ENCODE results near the gene DLGAP4.

DLGAP4 gene

DNA sequence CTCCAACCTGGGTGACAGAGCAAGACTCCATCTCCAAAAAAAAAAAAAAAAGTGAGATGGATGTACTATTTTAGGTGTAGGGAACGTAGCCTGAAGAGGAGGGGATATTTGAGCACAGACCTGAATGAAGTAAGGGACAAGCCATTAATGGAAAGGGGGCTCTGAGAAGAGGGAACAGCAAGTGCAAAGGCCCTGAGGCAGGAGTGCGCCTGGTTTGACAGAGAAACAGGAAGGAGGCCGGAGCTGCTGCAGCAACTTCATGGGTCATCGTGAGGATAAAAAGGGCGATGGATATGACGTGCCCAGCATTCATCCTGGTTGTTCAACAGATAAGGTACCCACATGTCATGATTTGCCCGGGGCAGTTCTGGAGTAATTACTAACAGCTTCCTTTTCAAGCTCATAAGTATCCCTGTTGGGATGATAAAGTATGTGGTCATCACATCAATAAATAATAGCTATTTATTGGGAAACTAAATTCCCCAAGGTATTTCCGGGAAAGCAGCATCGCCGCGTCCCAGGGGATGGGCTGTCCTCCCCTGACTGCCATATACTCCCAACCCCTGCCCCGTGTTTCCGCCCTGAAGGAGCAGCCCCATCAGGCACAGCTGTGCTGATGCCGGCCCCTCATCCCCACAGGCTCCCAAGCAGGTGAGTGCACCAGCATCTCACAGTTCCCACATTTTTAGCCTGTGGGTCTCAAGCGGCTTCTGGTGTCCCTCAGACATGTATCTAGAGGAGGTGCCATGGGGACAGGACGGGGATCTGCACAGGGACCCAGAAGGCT lies 43.4 kb downstream of the DLGAP4 start:
- no peak overlapping the region for H2AFZ ChIP-seq (ENCODE audit: low read depth, low read length)
- H3K36me3 ChIP-seq (ENCODE audit: insufficient read depth, low read length), result no peaks in the 10 kb centered on the region
- no peaks in the 10 kb centered on the region for H3K9me3 ChIP-seq (ENCODE audit: low read length)
- H3K4me3 ChIP-seq (ENCODE audit: low read length), result no peak overlapping the region
- peaks cover 7% of the 10 kb centered on the region for H3K27me3 ChIP-seq (ENCODE audit: insufficient read depth, low read length)
- peaks cover 5% of the 10 kb centered on the region for H3K4me1 ChIP-seq (ENCODE audit: insufficient read depth, low read length)

DNA sequence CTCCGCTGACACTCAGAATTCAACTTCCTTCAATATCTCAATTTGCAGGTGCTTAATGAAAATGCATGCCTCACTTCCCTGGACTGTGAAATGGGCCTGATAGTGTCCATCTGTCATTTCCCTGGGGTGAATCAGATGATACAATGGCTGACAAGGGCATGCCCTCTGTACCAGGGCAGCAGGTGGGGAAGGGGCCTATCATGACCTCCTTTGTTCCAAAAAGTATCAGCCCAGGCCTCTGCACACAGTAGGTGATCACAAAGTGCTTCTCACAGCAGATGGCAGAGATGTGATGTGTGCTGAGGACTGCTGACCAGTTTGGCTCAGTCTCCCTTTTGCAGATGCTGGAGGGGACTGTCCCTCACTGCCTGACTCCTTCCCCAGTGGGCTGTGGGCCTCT lies 44.3 kb downstream of the DLGAP4 start:
- peaks cover 5% of the 10 kb centered on the region for H3K4me1 ChIP-seq (ENCODE audit: insufficient read depth, low read length)
- H3K27me3 ChIP-seq (ENCODE audit: insufficient read depth, low read length), result peaks cover 7% of the 10 kb centered on the region
- no peaks in the 10 kb centered on the region for H3K36me3 ChIP-seq (ENCODE audit: insufficient read depth, low read length)
- no peaks in the 10 kb centered on the region for H3K9me3 ChIP-seq (ENCODE audit: low read length)
- no peak overlapping the region for H2AFZ ChIP-seq (ENCODE audit: low read depth, low read length)
- no peak overlapping the region for H3K4me3 ChIP-seq (ENCODE audit: low read length)

DNA sequence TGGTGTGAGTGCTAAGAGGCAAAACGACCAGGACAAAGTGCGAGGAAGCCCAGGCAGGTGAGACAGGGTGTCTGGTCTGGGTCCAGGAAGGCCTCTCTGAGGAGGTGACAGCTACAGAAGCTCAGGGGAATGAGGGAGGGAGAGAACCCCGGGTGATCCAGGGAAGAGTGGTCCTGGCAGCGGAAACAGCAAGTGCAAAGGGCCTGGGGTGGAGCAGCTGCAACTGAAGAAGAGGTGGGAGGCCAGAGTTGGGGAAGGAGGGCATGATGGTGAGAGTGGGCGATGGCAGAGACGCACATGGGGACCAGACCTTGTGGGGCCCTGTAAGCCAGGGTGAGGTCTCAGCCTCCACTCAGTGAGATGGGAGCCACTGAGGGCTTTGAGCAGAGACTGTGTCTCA lies 45.8 kb downstream of the DLGAP4 start:
- Histone ChIP-seq H3K4me1 (ENCODE audit: insufficient read depth, low read length) (peaks cover 5% of the 10 kb centered on the region), H3K4me3 (ENCODE audit: low read length) (no peak overlapping the region), H2AFZ (ENCODE audit: low read depth, low read length) (no peak overlapping the region), H3K27me3 (ENCODE audit: insufficient read depth, low read length) (peaks cover 5% of the 10 kb centered on the region), H3K36me3 (ENCODE audit: insufficient read depth, low read length) (no peaks in the 10 kb centered on the region), H3K9me3 (ENCODE audit: low read length) (no peaks in the 10 kb centered on the region)

GRCh38 chr20:36352843-36353553 lies 46.9 kb downstream of the DLGAP4 start:
- H3K4me1 ChIP-seq (ENCODE audit: insufficient read depth, low read length), result peaks cover 5% of the 10 kb centered on the region
- no peak overlapping the region for H3K4me3 ChIP-seq (ENCODE audit: low read length)
- H2AFZ ChIP-seq (ENCODE audit: low read depth, low read length), result no peak overlapping the region
- no peaks in the 10 kb centered on the region for H3K9me3 ChIP-seq (ENCODE audit: low read length)
- no peaks in the 10 kb centered on the region for H3K36me3 ChIP-seq (ENCODE audit: insufficient read depth, low read length)
- H3K27me3 ChIP-seq (ENCODE audit: insufficient read depth, low read length), result peaks cover 4% of the 10 kb centered on the region

- Histone ChIP-seq H3K4me3 (ENCODE audit: low read length) (no peak overlapping the region), H3K4me1 (ENCODE audit: insufficient read depth, low read length) (peaks cover 5% of the 10 kb centered on the region), H3K27me3 (ENCODE audit: insufficient read depth, low read length) (peaks cover 4% of the 10 kb centered on the region), H2AFZ (ENCODE audit: low read depth, low read length) (no peak overlapping the region), H3K9me3 (ENCODE audit: low read length) (no peaks in the 10 kb centered on the region), H3K36me3 (ENCODE audit: insufficient read depth, low read length) (no peaks in the 10 kb centered on the region)
Measured at GRCh38 chr20:36353740-36354139, 47.6 kb downstream of the DLGAP4 start.

DNA sequence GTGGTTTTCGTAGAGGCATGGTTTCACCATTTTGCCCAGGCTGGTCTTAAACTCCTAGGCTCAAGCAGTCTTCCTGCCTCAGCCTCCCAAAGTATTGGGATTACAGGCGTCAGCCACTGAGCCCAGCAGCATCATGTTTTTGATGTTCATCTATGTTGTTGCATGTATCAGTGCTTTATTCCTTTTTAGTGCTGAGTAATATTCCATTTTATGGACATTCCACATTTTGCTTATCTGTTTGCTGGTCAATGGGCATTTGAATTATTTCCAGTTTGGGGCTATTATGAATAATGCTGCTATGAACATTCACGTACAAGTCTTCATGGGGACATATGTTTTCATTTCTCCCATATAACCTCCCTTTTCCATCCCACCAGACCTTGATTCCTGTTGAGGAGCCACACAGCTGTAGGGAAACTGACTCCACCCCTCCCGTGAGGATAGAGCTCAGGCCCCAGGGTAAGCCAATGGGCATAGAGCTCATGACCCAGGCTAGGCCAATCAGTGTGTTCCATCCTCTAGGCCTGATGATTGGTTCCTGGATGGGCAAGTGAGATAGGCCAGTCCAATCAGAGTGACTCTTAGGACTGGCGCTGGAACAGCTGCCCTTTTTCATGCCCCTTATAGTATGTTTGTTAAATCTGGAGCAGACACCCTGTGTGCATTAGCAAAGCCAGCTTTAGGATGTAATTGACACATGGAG lies 49.5 kb downstream of the DLGAP4 start:
- Histone ChIP-seq H3K9me3 (ENCODE audit: low read length) (no peaks in the 10 kb centered on the region), H3K4me3 (ENCODE audit: low read length) (no peak overlapping the region), H3K36me3 (ENCODE audit: insufficient read depth, low read length) (no peaks in the 10 kb centered on the region), H2AFZ (ENCODE audit: low read depth, low read length) (no peak overlapping the region), H3K27me3 (ENCODE audit: insufficient read depth, low read length) (peaks cover 4% of the 10 kb centered on the region), H3K4me1 (ENCODE audit: insufficient read depth, low read length) (peaks cover 5% of the 10 kb centered on the region)

DNA sequence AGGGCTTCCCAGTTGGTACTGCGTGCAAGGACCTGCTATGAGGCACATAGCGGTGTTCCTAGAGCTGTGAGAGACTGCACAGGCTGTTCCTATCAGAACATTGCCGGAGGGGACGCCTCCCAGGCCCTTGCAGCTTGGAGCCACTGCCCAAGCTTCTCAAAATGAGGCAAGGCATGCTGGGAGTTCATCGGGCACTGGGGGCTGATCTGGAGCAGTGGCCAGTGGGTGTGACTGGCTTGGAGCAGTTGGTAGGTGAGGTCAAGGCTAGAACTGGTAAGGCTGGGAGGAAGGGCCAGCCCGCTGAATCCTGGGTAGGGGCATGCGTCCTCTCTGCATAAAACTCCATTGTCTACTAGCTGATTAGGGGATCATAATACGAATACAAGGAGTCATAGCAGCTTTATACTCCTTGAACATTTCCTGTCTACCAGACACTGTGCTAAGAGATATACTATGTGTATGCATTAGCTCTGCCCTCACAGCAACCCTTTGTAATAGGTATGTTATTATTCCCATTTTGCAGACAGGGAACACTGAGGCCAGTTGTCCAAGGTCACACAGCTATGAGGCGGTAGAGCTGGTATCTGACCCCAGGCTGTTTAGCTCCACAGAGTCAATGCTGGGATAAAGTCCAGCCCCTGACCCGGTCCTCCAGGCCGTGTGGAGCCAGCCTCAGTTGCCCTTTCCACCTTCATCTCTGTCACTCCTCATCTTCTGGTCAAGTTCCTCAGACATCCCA lies 53.7 kb downstream of the DLGAP4 start:
- peaks cover 8% of the 10 kb centered on the region for H3K27me3 ChIP-seq (ENCODE audit: insufficient read depth, low read length)
- no peak overlapping the region for H3K4me3 ChIP-seq (ENCODE audit: low read length)
- H3K4me1 ChIP-seq (ENCODE audit: insufficient read depth, low read length), result no peaks in the 10 kb centered on the region
- H3K36me3 ChIP-seq (ENCODE audit: insufficient read depth, low read length), result no peaks in the 10 kb centered on the region
- no peak overlapping the region for H2AFZ ChIP-seq (ENCODE audit: low read depth, low read length)
- no peaks in the 10 kb centered on the region for H3K9me3 ChIP-seq (ENCODE audit: low read length)

DNA sequence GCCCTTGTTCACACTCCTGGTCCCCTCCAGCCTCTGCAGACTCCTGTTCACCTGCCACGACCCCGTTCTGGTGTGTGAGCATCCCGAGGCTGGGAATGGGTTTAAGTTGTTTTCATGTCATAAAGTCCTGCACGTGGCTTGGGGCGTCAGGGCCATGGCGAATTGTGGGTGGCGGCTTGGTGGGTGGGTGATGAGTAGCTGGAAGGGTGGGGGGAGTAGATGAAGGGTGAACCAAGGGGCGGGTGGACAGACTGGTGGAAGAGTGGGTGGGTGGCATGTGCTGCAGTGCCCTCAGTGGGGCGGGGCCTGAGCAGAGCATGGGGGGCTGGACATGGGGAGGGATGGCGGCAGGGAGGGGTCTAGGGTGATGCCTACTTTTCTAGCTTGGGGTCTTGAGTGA lies 54.3 kb downstream of the DLGAP4 start:
- no peak overlapping the region for H2AFZ ChIP-seq (ENCODE audit: low read depth, low read length)
- no peak overlapping the region for H3K4me3 ChIP-seq (ENCODE audit: low read length)
- no peaks in the 10 kb centered on the region for H3K9me3 ChIP-seq (ENCODE audit: low read length)
- peaks cover 14% of the 10 kb centered on the region for H3K27me3 ChIP-seq (ENCODE audit: insufficient read depth, low read length)
- H3K36me3 ChIP-seq (ENCODE audit: insufficient read depth, low read length), result no peaks in the 10 kb centered on the region
- no peaks in the 10 kb centered on the region for H3K4me1 ChIP-seq (ENCODE audit: insufficient read depth, low read length)

DNA sequence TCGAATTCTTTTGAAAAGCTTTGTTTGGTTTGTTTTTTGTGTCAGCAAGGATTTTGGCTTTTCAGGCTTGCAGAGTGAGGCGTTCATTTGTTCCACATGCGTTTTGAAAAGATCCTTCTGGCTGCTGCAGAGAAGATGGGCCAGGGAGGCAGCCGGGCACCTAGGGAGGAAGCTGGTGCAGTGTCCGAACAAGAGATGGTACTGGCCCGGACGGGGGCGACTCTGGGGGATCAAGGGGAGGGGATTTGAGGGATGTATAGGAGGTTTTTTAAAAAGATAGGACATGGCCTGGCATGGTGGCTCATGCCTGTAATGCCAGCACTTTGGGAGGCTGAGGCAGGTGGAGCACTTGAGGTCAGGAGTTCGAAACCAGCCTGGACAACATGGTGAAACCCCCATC lies 55.3 kb downstream of the DLGAP4 start:
- Histone ChIP-seq H2AFZ (ENCODE audit: low read depth, low read length) (no peak overlapping the region), H3K27me3 (ENCODE audit: insufficient read depth, low read length) (peaks cover 21% of the 10 kb centered on the region), H3K36me3 (ENCODE audit: insufficient read depth, low read length) (no peaks in the 10 kb centered on the region), H3K9me3 (ENCODE audit: low read length) (no peaks in the 10 kb centered on the region), H3K4me3 (ENCODE audit: low read length) (no peak overlapping the region), H3K4me1 (ENCODE audit: insufficient read depth, low read length) (no peaks in the 10 kb centered on the region)

GRCh38 chr20:36362261-36362660 lies 56.1 kb downstream of the DLGAP4 start:
- H3K9me3 ChIP-seq (ENCODE audit: low read length), result no peaks in the 10 kb centered on the region
- H3K4me3 ChIP-seq (ENCODE audit: low read length), result no peak overlapping the region
- no peak overlapping the region for H2AFZ ChIP-seq (ENCODE audit: low read depth, low read length)
- peaks cover 24% of the 10 kb centered on the region for H3K27me3 ChIP-seq (ENCODE audit: insufficient read depth, low read length)
- no peaks in the 10 kb centered on the region for H3K4me1 ChIP-seq (ENCODE audit: insufficient read depth, low read length)
- no peaks in the 10 kb centered on the region for H3K36me3 ChIP-seq (ENCODE audit: insufficient read depth, low read length)

GRCh38 chr20:36362978-36363713 lies 57.0 kb downstream of the DLGAP4 start:
- no peak overlapping the region for H3K4me3 ChIP-seq (ENCODE audit: low read length)
- H3K36me3 ChIP-seq (ENCODE audit: insufficient read depth, low read length), result no peaks in the 10 kb centered on the region
- peaks cover 30% of the 10 kb centered on the region for H3K27me3 ChIP-seq (ENCODE audit: insufficient read depth, low read length)

GRCh38 chr20:36364506-36364905 lies 58.4 kb downstream of the DLGAP4 start:
- no peak overlapping the region for H3K4me3 ChIP-seq (ENCODE audit: low read length)
- H3K36me3 ChIP-seq (ENCODE audit: insufficient read depth, low read length), result no peaks in the 10 kb centered on the region
- H3K4me1 ChIP-seq (ENCODE audit: insufficient read depth, low read length), result no peaks in the 10 kb centered on the region
- peaks cover 30% of the 10 kb centered on the region for H3K27me3 ChIP-seq (ENCODE audit: insufficient read depth, low read length)
- H2AFZ ChIP-seq (ENCODE audit: low read depth, low read length), result no peak overlapping the region
- no peaks in the 10 kb centered on the region for H3K9me3 ChIP-seq (ENCODE audit: low read length)

More at GRCh38 chr20:36362978-36363713, 57.0 kb downstream of the DLGAP4 start:
- Histone ChIP-seq H3K9me3 (ENCODE audit: low read length) (no peaks in the 10 kb centered on the region), H2AFZ (ENCODE audit: low read depth, low read length) (no peak overlapping the region), H3K4me1 (ENCODE audit: insufficient read depth, low read length) (no peaks in the 10 kb centered on the region)
